GM10847 (cell line): ENCODE data around the gene NPY1R.

Experiments used
- POLR2A ChIP-seq: IDR thresholded peaks from 2 replicates; pipeline ENCODE4 v1.6.1; 2011; ENCODE audit not compliant: insufficient read length; ENCODE audit errors: extremely low read depth

Gene NPY1R

DNA sequence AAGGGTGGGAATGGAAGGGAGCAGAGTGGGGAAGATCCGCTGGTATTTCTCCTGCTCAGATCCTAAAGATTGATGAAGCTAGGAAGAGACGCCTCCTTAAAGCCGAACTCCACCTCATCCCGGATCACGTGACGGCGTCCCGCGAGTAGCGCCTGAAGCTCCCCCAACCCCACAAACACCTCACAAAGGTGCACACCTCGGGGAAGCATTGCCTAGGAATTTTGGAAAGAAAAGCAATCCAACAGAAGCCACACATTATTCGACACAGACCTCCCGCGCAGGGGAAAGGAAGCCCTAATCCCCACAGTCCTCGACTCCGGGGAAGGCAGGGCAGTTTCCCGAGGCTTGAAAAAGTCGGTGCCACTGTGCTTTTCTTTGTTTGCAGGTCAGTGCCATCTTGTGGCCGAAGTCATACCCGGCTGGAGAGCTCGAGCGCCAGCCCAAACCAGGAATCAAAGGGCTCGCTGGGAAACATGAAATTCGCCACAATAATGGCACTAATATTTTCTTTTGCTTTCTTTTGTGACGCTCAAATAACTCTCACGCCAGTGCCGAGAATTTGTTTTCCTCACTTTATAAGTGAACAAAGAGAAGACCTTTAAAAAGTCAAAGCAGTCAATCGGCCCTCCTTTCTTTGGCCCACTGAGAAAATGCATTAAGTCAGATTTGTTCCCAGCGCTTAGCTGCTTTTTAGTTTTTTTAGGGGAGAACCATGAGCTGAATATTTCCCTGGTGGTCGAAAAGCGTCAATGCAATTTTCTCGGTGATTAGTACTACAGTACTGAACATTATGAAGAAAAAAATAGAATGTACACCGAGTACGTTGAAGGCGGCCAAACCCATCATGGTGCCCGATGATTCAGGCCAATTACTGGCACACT, at the start of gene NPY1R:
Gene NPY1R, minus strand, starts transcription at position 71 of the 881 bp plus-strand sequence. CDS start 6,042 bp downstream, outside the sequence.
- no peak for TF ChIP-seq POLR2A

DNA sequence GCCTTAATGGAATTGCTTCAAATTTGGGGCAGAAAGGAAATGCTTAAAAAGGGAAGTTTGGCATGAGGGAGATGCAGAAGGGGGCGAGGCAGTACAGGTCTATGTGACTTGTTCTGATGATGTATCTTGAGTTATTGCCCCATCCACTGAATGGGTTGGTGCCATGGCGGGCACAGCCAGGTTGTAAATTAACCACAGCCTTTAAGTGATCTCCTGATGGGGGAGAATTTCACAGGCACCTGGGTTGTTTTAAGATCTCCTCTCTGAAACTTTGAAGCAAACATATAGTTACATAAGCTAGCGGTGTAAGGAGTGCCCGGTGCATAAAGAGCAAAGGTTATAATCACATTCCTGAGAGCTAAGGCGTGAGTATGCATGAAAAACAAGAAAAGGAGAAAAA, 48.3 kb upstream of the NPY1R start:
- no peak for TF ChIP-seq POLR2A

DNA sequence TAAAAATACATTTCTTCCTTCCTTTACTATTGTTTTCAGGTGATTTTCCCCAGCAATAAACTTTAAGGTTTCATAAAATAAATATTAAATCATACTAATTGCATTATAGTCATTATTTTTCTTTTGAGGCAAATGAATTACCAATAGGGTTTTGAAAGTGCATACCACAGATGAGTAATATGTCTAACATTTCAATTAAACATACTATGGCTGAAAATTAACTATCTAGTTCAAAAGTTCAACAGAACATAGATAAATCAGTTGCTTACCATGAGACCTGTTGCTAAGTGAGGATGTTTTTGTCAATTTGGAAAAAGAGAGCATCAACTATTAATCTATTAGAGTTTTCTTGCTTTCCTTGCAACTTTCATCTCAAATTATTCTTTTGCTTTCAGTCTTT, 46.3 kb upstream of the NPY1R start:
- TF ChIP-seq POLR2A, result no peak

DNA sequence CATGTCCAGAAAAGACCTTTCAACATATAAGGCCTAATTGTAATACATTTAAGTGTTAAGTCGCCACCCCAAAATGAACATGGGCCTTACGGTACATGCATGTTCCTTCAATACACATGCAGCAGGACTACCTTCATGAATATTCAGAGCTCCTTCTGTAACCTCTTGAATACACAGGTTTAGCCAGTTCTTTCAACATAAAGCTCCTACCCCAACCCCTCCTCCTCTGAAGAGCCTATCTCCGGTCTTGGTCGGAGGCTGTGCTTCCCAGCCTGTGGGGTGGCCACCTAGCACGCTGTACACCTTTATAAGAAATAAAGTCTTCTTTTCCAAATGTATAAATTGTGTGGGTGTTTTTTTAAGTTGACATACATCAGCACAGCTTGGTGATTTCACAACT, 39.6 kb upstream of the NPY1R start:
- no peak for TF ChIP-seq POLR2A

DNA sequence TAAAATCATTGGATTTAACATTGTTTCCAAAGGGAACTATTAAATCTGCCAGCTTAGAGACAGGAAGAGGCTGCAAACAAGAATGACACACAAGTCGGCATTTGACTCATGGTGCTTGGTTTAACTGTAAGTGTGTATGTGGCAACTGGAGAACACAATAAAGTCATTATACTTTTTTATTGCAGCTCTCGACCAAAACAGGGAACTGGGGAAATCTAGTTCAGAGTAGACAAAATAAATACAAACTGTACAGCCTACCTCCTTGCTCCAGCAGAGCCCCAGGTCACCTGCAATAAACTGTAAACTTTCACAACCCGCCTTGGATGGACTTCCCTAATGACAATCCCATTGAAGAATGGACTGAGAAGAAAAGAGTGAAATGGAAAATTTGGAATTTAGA, 35.3 kb upstream of the NPY1R start:
- TF ChIP-seq POLR2A, result no peak

DNA sequence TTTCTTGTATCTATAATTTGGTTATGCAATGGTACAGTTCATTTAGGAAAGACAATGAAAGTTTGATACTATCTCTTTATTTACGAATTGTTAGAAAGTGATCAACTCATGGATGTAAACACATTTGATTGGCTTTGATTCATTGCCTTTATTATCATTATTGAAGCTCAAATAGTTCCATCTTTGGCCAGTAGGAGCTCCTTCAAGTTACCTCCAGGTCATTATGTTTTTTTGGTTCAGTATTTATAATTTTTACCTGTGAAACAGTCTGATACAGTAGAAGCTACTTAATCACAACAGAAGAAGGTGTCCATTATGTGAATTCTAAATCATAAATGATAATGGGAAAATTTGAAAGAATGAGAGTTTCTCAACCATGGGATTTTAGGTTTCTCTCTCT, 23.7 kb upstream of the NPY1R start:
- TF ChIP-seq POLR2A, result no peak

DNA sequence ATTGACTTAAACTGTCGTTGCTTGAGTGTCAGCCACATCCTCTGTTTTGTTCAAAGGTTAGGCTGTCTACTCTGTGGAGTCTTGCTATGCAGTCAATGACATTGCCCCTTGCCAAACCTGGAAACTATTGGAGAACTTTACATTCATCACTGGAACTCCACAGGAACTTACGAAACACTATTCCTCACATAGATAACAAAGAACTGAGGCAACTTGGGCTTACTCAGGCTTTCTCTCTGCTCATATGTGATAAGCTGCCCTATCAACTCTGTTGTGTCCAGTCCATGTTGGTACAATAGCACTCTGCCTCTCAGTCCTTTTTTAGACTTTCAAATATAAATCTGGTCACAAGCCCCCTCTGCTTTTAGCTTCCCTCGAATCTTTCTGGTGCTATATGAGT, 20.7 kb upstream of the NPY1R start:
- TF ChIP-seq POLR2A, result no peak

DNA sequence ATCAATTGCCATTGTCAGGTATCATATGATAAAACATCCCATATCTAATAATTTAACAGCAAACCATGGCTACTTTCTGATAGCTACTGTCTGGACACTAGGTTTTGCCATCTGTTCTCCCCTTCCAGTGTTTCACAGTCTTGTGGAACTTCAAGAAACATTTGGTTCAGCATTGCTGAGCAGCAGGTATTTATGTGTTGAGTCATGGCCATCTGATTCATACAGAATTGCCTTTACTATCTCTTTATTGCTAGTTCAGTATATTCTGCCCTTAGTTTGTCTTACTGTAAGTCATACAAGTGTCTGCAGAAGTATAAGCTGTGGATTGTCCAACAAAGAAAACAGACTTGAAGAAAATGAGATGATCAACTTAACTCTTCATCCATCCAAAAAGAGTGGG, 18.3 kb upstream of the NPY1R start:
- TF ChIP-seq POLR2A, result no peak

DNA sequence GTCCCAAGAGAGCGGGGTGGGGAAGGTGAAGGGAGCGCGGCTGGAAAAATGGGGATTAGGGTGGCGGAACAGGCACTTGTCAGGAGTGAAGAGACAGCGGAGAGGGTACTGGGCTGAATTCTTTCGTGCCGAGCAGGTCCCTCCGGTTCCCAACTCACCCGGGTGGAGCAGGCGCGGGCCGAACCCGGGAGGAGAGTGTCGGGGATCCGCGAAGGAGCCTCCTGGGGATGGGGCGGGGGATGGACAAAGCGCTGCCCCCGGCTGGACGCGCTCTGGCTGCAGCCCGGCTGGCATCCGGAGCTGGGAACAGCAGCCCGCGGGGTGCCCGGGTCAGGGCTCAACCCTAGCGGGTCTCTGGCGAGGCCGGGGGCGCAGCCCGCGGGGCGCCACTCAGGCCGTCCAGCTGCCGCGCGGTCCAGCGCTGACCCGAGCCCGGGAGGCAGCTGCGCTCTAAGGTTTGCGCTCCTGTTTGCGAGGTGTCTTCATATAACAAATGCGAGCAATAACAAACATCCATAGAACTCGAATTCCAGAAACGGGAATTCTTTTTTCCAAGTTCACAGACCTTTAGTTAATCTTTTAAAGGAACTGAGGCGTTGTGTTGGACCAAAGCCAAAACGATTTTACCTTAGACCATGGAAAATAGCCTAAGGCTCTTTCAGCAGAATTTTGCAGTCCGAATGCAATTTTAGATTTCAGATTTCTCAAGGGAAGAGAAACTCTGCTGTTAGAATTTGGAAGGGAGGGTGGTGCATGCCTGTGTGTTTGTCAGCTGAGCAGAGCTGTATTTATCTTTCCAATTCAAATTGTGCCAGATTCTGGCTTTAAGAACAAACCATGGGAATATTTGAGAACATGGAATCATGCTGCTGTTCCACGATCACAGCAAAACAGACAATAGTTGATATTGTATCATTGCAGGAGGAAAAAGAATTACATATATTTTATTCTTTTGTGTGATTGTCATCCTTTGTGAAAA, 12.0 kb upstream of the NPY1R start:
- TF ChIP-seq POLR2A, result no peak

DNA sequence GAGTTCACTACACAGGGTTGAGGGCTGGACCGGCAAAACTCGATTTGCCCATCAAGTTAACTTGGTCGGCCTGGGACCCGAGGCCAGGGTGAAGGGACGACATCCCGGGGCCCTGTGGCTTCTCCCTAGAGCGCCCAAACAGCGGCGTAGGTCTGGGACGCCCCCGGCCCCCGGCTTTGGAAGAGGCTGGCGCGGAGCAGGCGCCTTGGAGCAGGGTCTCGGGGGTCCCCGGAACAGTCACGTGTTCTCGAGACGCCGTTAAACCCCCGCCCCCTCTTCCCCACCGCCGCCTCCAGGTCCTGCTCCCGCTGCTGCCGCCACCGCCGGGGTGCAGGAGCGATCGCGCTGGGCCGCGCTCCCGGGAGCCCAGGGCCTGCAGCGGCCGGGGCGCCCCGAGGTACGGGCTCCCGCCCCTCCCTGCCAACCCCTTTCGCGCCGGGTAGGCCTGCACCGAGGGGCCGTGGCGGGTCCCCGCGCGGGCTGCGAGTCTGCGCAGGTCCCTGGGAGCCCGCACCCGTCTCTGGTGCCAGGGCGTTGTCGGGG, 11.3 kb upstream of the NPY1R start, which contains the start of gene NPY5R:
Gene NPY5R, plus strand, starts transcription at position 289 of the 543 bp plus-strand sequence. CDS start 6,382 bp downstream, outside the sequence.
- no peak for TF ChIP-seq POLR2A

DNA sequence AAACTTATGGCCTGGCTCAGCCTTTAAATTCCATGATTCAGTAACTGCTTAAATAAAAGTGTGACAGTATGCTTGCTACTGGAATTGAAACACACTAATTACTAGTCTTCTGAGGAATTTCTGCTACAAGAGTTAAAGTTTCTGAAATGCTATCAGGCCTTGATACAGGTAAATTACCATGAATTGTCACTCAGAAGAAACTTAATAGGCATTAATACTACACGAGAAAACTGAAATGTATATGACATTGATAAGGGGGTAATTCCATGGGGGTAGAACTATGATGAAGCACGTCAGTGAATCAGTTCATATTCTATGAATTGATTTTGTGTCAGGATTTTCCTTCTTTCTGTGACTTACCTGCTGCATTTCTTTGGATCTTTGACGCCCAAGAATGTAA, 3.0 kb upstream of the NPY1R start:
- TF ChIP-seq POLR2A, result no peak

DNA sequence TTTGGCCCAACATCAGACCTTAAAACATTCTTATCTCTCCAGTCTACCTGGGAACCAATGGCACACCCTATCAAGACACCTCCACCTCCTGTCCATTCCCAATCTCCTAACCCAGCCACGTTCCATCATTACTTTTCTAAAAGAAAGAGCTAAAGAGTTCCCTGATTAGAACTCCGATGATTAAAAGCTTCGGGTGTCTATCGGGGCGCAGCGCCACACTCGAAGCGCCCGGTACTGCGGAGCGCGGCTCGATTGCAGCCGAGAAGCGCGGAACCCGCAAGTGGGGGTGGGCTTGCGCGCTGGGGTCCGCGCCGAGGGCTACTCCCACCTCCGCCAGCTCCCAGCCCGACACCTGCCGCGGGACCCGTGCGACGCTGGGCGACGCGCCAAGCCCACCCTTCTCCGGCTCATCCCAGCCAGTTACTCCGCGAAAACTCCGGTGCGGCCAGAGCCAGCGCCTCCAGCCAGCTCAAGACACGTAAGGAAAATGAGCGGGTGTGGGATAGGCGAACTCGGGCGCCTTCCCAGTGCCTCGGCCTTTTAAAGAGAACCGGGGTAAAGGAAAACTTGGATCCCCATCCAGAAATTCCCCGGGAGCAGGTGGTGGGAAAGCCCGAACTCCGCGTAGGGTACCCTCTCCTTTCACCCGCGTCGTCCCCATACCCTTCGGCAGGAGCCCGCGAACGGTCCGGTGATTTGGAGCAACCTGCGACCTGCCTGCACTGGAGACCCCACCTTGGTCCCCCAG, 593 bp downstream of the NPY1R start:
- no peak for TF ChIP-seq POLR2A

DNA sequence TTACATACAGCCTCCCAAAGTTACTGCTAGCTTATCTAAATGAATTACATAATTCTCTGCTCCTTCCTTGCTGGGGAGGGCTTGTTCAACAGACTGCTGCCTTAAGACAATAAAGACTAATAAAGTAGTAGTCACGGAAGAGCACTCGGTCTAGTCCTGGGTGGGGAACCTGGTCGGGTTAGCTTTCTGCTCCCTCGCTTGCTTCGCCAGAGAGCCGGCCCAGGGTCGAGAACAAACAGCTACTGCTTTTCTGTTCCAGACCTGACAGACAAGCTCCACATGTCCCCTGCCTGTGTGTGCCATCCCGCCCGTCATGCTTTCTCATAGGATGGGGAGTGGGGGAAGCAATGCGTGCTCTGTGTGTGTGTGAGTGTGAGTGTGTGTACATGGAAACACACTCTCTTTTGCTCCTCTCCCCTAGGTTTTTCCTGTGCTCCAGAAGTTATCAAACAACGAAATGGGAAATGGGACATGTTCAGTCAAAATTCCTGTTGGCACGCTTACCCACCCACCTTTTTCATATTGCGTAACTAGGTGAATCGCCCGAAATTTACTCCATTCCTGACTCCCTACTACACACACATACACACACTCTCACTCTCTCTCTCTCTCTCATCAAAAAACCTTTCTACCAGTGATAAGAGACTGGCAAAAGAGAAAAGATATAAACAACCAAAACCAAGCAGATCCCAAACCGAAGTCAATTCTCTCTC, 1.3 kb downstream of the NPY1R start:
- no peak for TF ChIP-seq POLR2A

DNA sequence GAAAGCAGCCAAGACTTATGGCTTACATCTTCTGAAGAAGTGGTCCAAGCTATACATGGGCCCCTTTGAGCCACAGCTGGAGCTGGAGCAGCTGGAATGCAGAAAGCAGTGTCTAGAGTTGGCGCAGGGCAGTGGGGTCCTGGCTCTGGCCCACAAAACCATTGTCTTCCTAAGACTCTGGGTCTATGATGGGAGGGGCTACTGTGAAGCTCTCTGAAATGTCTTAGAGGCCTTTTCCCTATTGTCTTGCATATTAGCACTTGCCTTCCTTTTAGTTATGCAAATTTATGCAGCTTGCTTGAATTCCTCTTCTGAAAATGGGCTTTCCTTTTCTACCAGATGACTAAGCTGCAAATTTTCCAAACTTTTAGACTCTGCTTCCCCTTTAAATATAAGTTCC, 15.3 kb downstream of the NPY1R start:
- TF ChIP-seq POLR2A, result no peak
